Measurements from ENCODE around the gene USP5. TPM values are rescaled to one million over a fixed set of nuclear protein-coding genes. Genes with fewer than 3 reads are reported as not detected.

Gene USP5
- total and polyA plus RNA-seq, 9 donors: 13.9 to 84.3 (median 54.9) TPM

DNA sequence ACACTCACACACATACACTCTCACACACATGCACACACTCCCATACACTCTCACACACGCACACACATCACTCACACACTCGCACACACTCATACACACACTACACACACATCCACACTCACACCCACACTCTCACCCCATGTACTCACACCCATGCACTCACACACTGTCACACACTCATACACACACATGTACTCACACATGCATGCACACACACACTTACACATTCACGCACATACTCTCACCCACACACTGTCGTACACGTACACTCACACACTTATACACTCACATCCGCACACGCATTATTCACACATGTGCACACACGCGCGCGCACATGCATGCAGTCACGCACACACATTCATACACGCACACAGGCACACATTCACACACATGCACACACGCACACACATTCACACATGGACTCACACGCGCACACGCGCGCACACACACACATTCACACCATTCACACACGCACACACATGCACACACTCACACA lies 34.2 kb upstream of the USP5 start:
- intact Hi-C loops (cut with DNase I): no loop called here
- no peaks in the 10 kb centered on the region for H3K9me3 ChIP-seq
- 77 to 81% (median 79%) methylated on average over 20 of the region's 20 CpGs for WGBS, 3 donors

DNA sequence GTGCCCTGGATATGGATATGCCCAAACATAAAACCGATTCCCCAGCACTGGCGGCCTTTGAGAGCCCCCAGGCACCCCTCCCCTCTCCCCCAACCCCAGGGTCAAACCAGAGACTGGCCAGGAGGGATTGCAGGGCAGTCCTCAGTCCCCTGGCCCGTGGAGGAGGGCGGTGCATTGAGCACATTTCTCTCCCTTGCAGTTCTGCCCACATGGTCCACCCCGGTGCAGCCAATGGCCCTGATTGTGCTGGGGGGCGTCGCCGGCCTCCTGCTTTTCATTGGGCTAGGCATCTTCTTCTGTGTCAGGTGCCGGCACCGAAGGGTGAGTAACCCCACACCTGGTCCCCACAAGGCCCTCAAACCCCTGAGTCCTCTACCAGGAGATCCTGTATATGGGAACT lies 33.7 kb upstream of the USP5 start:
- Histone ChIP-seq H3K27me3 (no peaks in the 10 kb centered on the region), H3K36me3 (no peaks in the 10 kb centered on the region), H3K4me3 (no peak overlapping the region), H3K9me3 (no peaks in the 10 kb centered on the region), H3K27ac (peak overlapping the region in 1 of 2 donors; percentile 59), H3K4me1 (ENCODE audit: insufficient read depth) (peaks cover 6% of the 10 kb centered on the region)
- TF ChIP-seq POLR2A (IDR thresholded peaks at IDR 0.05) (no peak), CTCF (IDR thresholded peaks at IDR 0.05) (no peak), EP300 (IDR thresholded peaks at IDR 0.05) (no peak)
- 25 to 35% (median 26%) methylated on average over 10 of the region's 10 CpGs for WGBS, 3 donors
- DNase-seq: peak in 3 of 5 donors; percentile 52 to 72 (median 63)
- intact Hi-C loops (cut with DNase I): no loop called here

More for the DNA sequence above, 34.2 kb upstream of the USP5 start:
- Histone ChIP-seq H3K4me3 (no peak overlapping the region), H3K27ac (no peak overlapping the region), H3K4me1 (ENCODE audit: insufficient read depth) (peaks cover 6% of the 10 kb centered on the region), H3K27me3 (no peaks in the 10 kb centered on the region), H3K36me3 (no peaks in the 10 kb centered on the region)
- DNase-seq: no peak
- TF ChIP-seq CTCF (IDR thresholded peaks at IDR 0.05) (no peak), POLR2A (IDR thresholded peaks at IDR 0.05) (no peak), EP300 (IDR thresholded peaks at IDR 0.05) (no peak)

DNA sequence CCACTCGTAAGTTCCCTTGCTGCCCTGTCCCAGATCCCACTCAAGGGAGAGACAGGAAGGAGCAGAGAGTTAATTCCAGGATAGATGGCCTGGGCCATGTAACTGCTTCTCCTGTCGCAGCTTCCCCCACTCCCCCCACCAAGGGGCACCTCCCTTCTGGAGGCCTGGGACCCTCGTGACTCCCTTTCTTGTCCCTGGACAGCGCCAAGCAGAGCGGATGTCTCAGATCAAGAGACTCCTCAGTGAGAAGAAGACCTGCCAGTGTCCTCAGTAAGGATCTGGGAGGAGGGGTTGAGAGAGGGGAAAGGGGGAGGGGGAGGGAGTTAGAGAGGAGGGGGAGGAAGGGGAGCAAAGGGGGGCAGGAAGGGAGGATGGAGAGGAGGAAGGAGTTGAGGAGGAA lies 33.3 kb upstream of the USP5 start:
- no peak for DNase-seq
- H3K36me3 ChIP-seq: no peaks in the 10 kb centered on the region
- H3K27ac ChIP-seq: peak overlapping the region in 1 of 2 donors; percentile 59
- H3K4me3 ChIP-seq: no peak overlapping the region
- H3K4me1 ChIP-seq (ENCODE audit: insufficient read depth): peaks cover 6% of the 10 kb centered on the region
- no peak for TF ChIP-seq EP300 (IDR thresholded peaks at IDR 0.05)
- TF ChIP-seq POLR2A (IDR thresholded peaks at IDR 0.05): no peak
- no peak for TF ChIP-seq CTCF (IDR thresholded peaks at IDR 0.05)
- H3K9me3 ChIP-seq: no peaks in the 10 kb centered on the region
- intact Hi-C loops (cut with DNase I): no loop called here
- WGBS, 3 donors: 50 to 54% (median 50%) methylated on average over 5 of the region's 5 CpGs
- no peaks in the 10 kb centered on the region for H3K27me3 ChIP-seq

DNA sequence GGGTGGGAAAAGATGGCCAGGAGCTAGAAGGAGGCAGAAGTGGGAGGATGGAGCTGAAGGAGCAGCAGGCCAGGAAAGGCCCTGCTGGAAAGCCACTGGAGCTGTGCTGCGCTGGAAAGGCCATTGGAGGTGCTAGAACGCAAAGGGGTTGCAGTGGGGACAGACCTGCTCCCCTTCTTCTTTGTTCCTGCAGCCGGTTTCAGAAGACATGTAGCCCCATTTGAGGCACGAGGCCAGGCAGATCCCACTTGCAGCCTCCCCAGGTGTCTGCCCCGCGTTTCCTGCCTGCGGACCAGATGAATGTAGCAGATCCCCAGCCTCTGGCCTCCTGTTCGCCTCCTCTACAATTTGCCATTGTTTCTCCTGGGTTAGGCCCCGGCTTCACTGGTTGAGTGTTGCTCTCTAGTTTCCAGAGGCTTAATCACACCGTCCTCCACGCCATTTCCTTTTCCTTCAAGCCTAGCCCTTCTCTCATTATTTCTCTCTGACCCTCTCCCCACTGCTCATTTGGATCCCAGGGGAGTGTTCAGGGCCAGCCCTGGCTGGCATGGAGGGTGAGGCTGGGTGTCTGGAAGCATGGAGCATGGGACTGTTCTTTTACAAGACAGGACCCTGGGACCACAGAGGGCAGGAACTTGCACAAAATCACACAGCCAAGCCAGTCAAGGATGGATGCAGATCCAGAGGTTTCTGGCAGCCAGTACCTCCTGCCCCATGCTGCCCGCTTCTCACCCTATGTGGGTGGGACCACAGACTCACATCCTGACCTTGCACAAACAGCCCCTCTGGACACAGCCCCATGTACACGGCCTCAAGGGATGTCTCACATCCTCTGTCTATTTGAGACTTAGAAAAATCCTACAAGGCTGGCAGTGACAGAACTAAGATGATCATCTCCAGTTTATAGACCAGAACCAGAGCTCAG lies 32.6 kb upstream of the USP5 start:
- WGBS, 3 donors: 88 to 90% (median 90%) methylated on average over 13 of the region's 13 CpGs
- H3K9me3 ChIP-seq: no peaks in the 10 kb centered on the region
- intact Hi-C loops (cut with DNase I): loop anchor here in 2 of 4 donors (5.0 kb wide), 2 partner anchors 37 to 82 kb away; no protein-coding TSS in a partner anchor
- no peaks in the 10 kb centered on the region for H3K36me3 ChIP-seq
- DNase-seq: no peak
- H3K4me3 ChIP-seq: no peak overlapping the region
- no peaks in the 10 kb centered on the region for H3K27me3 ChIP-seq
- H3K27ac ChIP-seq: no peak overlapping the region
- TF ChIP-seq POLR2A (IDR thresholded peaks at IDR 0.05) (no peak), CTCF (IDR thresholded peaks at IDR 0.05) (no peak), EP300 (IDR thresholded peaks at IDR 0.05) (no peak)
- H3K4me1 ChIP-seq (ENCODE audit: insufficient read depth): peaks cover 6% of the 10 kb centered on the region
